Heart left ventricle (tissue), 16 donors: Measurements from ENCODE around the gene TLCD3B. TPM values are rescaled to one million over a fixed set of nuclear protein-coding genes. Genes with fewer than 3 reads are reported as not detected.
A peak's percentile ranks its signal among the peaks of the same experiment; 100 is the strongest.

Experiments used
- ATAC-seq, 4 donors: fragments of 200-7000 bp; cut with Tn5 transposase; one replicate each; pipeline ENCODE4 v1.9.1; 2020 to 2022; ENCODE audit warnings: moderate library complexity in 4 of 4, mild to moderate bottlenecking in 3 of 4, moderate number of reproducible peaks in 1 of 4
- DNase-seq, 5 donors: peaks; one replicate each; pipeline ENCODE4 v3.0.0-alpha.2; 2020
- H3K27ac ChIP-seq, 12 donors: fragments of 200-600 bp; sonication (generic) in 4 of 12; one replicate each; pipeline versions ENCODE4 v1.5.0 to v1.8.0; 2016 to 2022; ENCODE audit warnings: mild to moderate bottlenecking in 2 of 12
- H3K27me3 ChIP-seq, 9 donors: fragments of 200-600 bp; sonication (generic) in 2 of 9; one replicate each; pipeline versions ENCODE4 v1.5.1 to v1.8.0; 2016 to 2022; ENCODE audit warnings: mild to moderate bottlenecking in 3 of 9
- H3K36me3 ChIP-seq, 9 donors: fragments of 200-600 bp; sonication (generic) in 2 of 9; one replicate each; pipeline versions ENCODE4 v1.5.0 to v1.8.0; 2018 to 2022; ENCODE audit warnings: mild to moderate bottlenecking in 2 of 9
- H3K4me1 ChIP-seq, 12 donors: fragments of 200-600 bp; sonication (generic) in 4 of 12; one replicate each; pipeline versions ENCODE4 v1.5.0 to v1.8.0; 2016 to 2022; ENCODE audit warnings: mild to moderate bottlenecking in 3 of 12
- H3K4me3 ChIP-seq, 12 donors: fragments of 200-600 bp; sonication (generic) in 4 of 12; one replicate each; pipeline versions ENCODE4 v1.5.0 to v1.8.0; 2017 to 2022; ENCODE audit warnings: mild to moderate bottlenecking in 9 of 12, moderate library complexity in 4 of 12
- H3K9me3 ChIP-seq, 12 donors: fragments of 200-600 bp; sonication (generic) in 4 of 12; one replicate each; pipeline versions ENCODE4 v1.5.0 to v1.8.0; 2016 to 2022; ENCODE audit warnings: mild to moderate bottlenecking in 1 of 12
- CTCF ChIP-seq, 12 donors: fragments of 200-600 bp; sonication (generic) in 4 of 12; IDR thresholded peaks; one replicate each; pipeline versions ENCODE4 v1.5.0 to v1.8.0; 2018 to 2022; ENCODE audit warnings: antibody characterized with exemption in 12 of 12, mild to moderate bottlenecking in 5 of 12
- POLR2A ChIP-seq, 2 donors: fragments of 450-650 bp; IDR thresholded peaks; one replicate each; pipeline ENCODE4 v1.6.1; 2017; ENCODE audit warnings: antibody characterized with exemption in 2 of 2, mild to moderate bottlenecking in 2 of 2, moderate library complexity in 2 of 2
- whole genome bisulfite sequencing, 4 donors: extraction: QIAGEN DNeasy Blood & Tissue Kit in 2 of 4; methylation state at CpG; one replicate each; pipeline versions ENCODE4 v1.1.5 to v1.1.7; 2013 to 2018; 5-methylcytosine and 5-hydroxymethylcytosine counted together
- intact Hi-C, 10 donors: fragments of 100-400 bp; cut with DNase I; formaldehyde crosslinking; loops; one replicate each; pipeline versions ENCODE4 v1.11.1 to v1.14.2; 2022
- polyA plus RNA-seq, 2 donors: library from polyadenylated mRNA; stranded (reverse); fragments of 200-250 nt; gene quantifications; one replicate each; pipeline ENCODE4 v1.2.3, GENCODE V29; 2013
- total RNA-seq, 9 donors: library from RNA; depleted of rRNA in 2 of 9; stranded (reverse); fragments of >200 nt in 2 of 9; fragmentation: NEBNext Ultra II Directional in 3 of 9; extraction: Animal tissue kit (Norgen Biotek cat#: 25700) in 3 of 9; gene quantifications; one replicate each; pipeline versions ENCODE4 v1.1.0 to v1.2.4, GENCODE V29; 2016 to 2023
- donor health status: ischemic (EF 13 %, LVEDD 7.1; RV severe dilation, severe dysfunction).
- donor health status: healthy with polysubstance abuse.
- donor health status: DM: no; HTN: yes; CAD: no.
- donor health status: DM: no; HTN: no; CAD: no.
- donor health status: ischemic (EF 25% LVEDD 6.9; RV normal size, moderate dysfunction).
- donor health status: ischemic (EF 25% LVEDD 5.7; RV mildly dilated, moderate dysfunction).
- donor health status: healthy.
- donor health status: DM: yes; HTN: yes; CAD: no.
- donor health status: ischemic (EF 35%, LVEDD 5.7; RV mildly dilated, moderate dysfunction).
- donor health status: nonischemic (EF 11% LVEDD 7.7; RV severe dilation, severe dysfunction).
- donor health status: DM: yes; HTN: yes; CAD: no.
- donor health status: PGD.
- donor health status: ischemic (EF 29% LVEDD 5.4; RV normal size, mild dysfunction).
- donor health status: nonischemic (EF 23%, LVEDD 6.1; RV moderate dilation, normal function).

TLCD3B gene
- total and polyA plus RNA-seq, 11 donors, result not detected

GRCh38 chr16:29996766-29997250 lies 34.3 kb downstream of the TLCD3B start:
- no peak for ATAC-seq
- WGBS, 4 donors, result 23 to 29% (median 26%) methylated on average over 9 of the region's 9 CpGs
- H3K27me3 ChIP-seq, result no peaks in the 10 kb centered on the region
- TF ChIP-seq CTCF (IDR thresholded peaks at IDR 0.05) (no peak), POLR2A (IDR thresholded peaks at IDR 0.05) (no peak)
- H3K4me3 ChIP-seq, result peak overlapping the region; percentile 53 to 95 (median 80)
- no peaks in the 10 kb centered on the region for H3K9me3 ChIP-seq
- peaks cover 0 to 55% (median 43%) of the 10 kb centered on the region in 9 donors for H3K36me3 ChIP-seq
- peak overlapping the region in 8 of 12 donors; percentile 91 to 100 (median 96) for H3K27ac ChIP-seq
- DNase-seq, result peak in 1 of 5 donors; percentile 8
- H3K4me1 ChIP-seq, result peaks cover 0 to 31% (median 18%) of the 10 kb centered on the region in 12 donors
- intact Hi-C loops, result loop anchor here in 8 of 10 donors (1.0 to 10.0 kb wide), 8 partner anchors 35 to 192 kb away; partner anchors contain the start of genes TMEM219 (in 4 of the 8), KCTD13 (in 3 of the 8), CDIPT (in 2 of the 8) and MAZ (in 2 of the 8)

DNA sequence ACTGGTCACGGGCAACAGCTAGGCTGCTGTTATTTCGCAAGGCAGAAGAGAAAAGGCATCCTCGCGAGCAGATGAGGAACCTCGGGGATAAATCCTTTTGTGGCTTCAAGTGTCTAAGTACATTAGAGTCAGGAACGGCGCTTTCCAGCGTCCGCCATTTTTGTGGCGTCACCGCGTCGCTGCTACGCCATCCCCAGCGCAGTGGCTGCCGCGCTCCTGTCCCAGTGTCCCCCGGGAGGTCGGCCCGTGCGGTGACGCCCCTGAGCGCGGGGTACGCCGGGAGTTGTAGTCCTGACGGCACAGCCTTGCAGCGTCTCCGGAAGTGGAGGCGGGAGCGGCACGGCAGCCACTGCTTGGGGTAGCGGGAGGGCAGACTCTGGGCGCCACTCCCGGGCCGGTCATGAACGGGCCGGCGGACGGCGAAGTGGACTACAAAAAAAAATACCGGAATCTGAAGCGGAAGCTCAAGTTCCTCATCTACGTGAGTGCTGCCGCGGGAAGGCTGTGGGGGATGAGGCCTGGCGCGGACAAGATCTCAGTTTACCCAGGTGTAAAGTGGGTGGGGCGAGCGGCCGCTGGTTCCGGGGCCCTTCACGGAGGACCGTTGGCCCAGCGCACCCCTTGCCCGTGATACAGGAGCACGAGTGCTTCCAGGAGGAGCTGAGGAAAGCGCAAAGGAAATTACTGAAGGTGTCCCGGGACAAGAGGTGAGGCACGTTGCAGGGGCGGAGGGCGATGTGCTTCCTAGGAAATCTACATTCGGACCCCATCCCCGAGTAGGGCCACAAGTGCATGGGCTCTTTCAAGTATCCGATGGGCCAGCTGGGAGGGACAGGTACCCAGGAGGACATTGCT lies 34.9 kb downstream of the TLCD3B start, which contains the start of gene INO80E:
INO80E (plus strand) TSS at position 331 of the 855 bp plus-strand sequence; CDS start at position 401, 70 bp downstream.
- no peaks in the 10 kb centered on the region for H3K27me3 ChIP-seq
- ATAC-seq (peak; percentile 98 to 99 (median 98)), DNase-seq (peak; percentile 99 to 100 (median 99))
- H3K36me3 ChIP-seq, result peaks cover 0 to 62% (median 44%) of the 10 kb centered on the region in 9 donors
- 0 to 1% (median 0%) methylated on average over 23 to 65 of the region's 65 CpGs for WGBS, 4 donors
- TF ChIP-seq CTCF (IDR thresholded peaks at IDR 0.05) (no peak), POLR2A (IDR thresholded peaks at IDR 0.05) (peak in 1 of 2 donors; percentile 58)
- peak within 1 kb of the TSS; percentile 53 to 95 (median 80) for H3K4me3 ChIP-seq
- H3K9me3 ChIP-seq, result no peaks in the 10 kb centered on the region
- H3K27ac ChIP-seq, result peak within 1 kb of the TSS; percentile 88 to 100 (median 96)
- intact Hi-C loops, result loop anchor here in 9 of 10 donors (1.0 to 10.0 kb wide), 12 partner anchors 19 to 191 kb away; partner anchors contain the start of genes TMEM219 (in 4 of the 9), KCTD13 (in 3 of the 9), CDIPT (in 2 of the 9) and MAZ (in 2 of the 9)
- H3K4me1 ChIP-seq, result peaks cover 0 to 31% (median 18%) of the 10 kb centered on the region in 12 donors

DNA sequence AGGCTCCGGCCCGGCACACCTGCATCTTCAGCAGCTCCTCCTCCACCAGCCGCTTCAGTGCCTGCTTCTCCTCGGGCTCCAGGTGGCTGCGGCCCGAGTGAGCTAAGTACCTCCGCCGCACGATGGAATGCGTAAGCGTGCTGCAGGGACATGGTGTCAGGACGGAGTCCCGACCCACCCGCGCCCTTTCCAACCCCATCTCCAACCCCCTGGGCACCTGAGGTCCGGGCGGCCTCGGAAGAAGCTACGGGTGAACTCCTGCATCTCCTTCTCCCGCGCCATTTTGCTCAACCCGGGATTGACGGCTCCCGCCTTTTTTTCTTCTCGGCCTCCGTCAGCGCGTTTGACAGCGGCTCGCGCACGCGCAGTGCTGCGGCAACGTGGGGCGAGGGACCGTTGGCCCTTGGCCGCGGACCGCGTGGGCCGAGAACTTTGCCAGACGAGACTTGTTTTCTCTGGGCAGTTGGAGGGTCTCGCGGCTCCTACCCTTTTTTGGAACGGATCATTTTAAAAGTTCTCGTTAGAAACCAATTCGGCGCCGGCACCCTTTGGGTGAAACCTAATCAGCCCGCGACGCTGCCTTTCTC lies 35.7 kb downstream of the TLCD3B start, which contains the start of gene HIRIP3:
HIRIP3 (minus strand) TSS at position 294 of the 587 bp plus-strand sequence; CDS start at position 282, 12 bp downstream.
- ATAC-seq, result peak; percentile 68 to 84 (median 76)
- Histone ChIP-seq H3K4me3 (peak within 1 kb of the TSS; percentile 53 to 95 (median 80)), H3K27ac (peak within 1 kb of the TSS; percentile 88 to 100 (median 96)), H3K27me3 (no peaks in the 10 kb centered on the region), H3K36me3 (peaks cover 0 to 62% (median 46%) of the 10 kb centered on the region in 9 donors), H3K9me3 (no peaks in the 10 kb centered on the region), H3K4me1 (peaks cover 0 to 31% (median 18%) of the 10 kb centered on the region in 12 donors)
- 0 to 1% (median 0%) methylated on average over 38 to 53 of the region's 53 CpGs for WGBS, 4 donors
- intact Hi-C loops, result loop anchor here in 9 of 10 donors (1.0 to 10.0 kb wide), 11 partner anchors 18 to 191 kb away; partner anchors contain the start of genes TMEM219 (in 4 of the 9), CDIPT (in 2 of the 9), KCTD13 (in 2 of the 9) and MAZ (in 2 of the 9)
- DNase-seq, result peak; percentile 90 to 94 (median 91)
- TF ChIP-seq CTCF (IDR thresholded peaks at IDR 0.05), result no peak
- TF ChIP-seq POLR2A (IDR thresholded peaks at IDR 0.05), result no peak
